AG20443 (cell line): ENCODE data around the gene TPM1.
"Not testable (repeated sequence)": the region's sequence is repeated elsewhere in the genome, so short reads cannot be mapped to it uniquely, and the experiment has no call there.

ENCODE experiments used
- DNase-seq: peaks from one replicate; pipeline ENCODE4 v3.0.0; 2012; ENCODE audit warnings: low spot score, mixed read lengths

Gene TPM1

GRCh38 chr15:63041974-63042876, at the start of gene TPM1:
Gene TPM1, plus strand, starts transcription at chr15:63042747. Its CDS starts 83 bp downstream, at chr15:63042830.
- DNase-seq, result peak; percentile 96

- DNase-seq, result no peak
These were observed 49.5 kb upstream of the TPM1 start for GRCh38 chr15:62993066-62993465.

GRCh38 chr15:62993632-62994031, 48.9 kb upstream of the TPM1 start:
- DNase-seq, result not testable (repeated sequence)

DNA sequence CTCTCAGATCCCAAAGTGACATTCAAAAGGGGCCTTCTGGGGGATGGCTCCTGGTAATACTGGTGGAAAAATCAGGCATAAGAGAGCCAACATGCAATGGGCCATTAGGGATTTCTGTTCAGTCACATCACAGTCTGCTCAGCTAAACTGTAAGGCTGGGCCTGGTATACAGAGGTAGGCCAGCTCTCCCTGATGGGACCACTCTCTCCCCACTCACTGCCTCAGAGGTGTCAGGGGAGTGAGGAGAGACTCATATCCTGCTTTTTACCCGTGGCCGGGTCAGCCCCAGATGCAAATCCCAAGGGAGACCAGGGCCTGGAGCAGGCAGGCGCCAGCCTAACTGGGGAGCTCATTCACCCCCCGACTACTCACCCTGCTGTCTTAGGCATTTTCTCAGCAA, 48.1 kb upstream of the TPM1 start:
- DNase-seq, result no peak

DNA sequence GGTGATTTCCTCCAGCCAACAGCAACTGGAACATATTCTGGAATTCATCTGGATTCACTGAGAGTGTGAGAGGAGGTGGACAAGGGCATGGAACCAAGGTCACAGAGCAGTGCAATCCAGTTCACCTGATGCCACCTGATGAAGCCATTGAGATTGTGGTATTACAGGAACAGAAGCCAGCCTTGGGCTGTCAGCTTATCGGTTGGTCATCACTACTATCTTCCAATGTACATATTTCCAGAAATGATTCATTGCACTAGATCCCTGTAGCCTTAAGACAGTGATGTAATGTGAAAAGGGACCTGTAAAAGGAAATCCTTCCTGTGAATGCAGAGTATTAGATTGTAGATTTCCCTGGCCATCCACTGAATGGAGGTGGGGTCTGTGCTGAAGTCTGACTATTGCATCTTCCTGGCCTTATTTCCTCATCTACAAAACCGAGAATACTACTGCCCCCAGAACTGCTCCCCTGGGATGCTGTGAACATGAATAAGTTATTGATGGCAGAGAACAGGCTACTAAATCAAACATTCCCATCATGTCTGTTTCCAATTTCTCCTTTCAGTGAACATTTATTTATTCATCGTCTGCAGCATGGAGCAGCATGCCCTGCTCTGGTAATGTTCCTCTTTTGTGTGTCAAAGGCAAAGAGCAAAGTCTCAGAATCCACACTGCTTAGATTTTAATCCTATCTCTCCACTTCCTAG, 47.4 kb upstream of the TPM1 start:
- no peak for DNase-seq

- no peak for DNase-seq
These were observed 45.1 kb upstream of the TPM1 start for GRCh38 chr15:62997441-62997840.

DNA sequence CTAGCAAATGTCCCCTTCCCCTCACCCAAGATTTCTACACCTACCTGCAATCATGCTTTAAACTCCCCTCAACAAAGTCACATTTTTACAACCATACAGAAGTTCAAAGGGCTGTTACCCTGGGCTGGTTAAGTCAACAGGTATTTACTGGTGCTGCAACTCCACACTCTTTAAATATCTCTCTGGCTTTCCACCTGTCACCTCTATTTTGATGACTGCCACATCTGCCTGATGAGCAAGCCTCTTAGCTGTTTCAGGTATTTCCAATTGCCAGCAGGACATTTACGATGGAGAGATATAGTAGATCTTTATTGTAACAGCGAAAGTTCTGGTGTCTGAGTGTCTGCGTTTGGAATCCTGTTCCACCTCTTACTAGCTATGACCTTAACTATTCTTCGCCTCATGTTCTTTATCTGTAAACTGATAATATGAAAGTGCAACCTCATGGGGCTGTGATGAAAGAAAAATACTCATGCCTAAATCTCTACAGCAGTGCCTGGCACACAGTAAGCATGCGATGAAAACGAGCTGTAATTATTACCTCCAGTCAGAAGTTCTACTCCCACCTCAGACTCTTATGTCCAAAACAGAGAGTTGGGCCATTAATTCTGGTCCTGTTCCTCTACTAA, 44.2 kb upstream of the TPM1 start:
- no peak for DNase-seq

- DNase-seq, result no peak
These were observed 43.4 kb upstream of the TPM1 start for GRCh38 chr15:62999178-62999577.

DNA sequence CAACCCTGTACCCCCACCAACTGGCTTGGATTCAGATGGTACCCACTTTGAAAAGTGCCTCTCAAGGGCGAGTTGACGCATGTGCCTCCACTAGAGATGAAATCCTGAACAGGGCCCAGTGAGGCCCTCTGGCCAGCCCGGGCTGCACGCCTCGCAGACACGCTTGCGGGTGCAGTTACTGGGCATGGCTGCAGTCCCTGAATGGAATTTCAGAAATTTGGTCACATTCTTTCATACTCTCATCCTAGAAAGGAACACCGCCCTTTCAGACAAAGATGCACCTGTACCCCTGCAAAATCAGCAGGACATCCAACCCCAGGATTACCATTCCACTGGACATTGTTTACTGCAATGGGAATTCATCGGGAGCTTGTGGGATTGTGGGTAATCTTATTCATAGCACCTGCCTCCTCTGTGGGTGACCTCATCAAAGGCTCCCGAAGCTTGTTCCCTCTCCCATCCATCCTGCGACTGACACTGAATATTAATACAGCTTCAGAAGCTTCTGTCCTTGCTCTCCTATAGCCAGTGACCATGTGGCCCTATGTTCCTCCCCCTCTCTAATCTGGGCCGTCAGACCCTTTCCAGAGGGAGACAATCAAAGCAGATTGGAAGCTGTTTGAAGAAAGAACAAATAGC, 42.5 kb upstream of the TPM1 start:
- no peak for DNase-seq

DNA sequence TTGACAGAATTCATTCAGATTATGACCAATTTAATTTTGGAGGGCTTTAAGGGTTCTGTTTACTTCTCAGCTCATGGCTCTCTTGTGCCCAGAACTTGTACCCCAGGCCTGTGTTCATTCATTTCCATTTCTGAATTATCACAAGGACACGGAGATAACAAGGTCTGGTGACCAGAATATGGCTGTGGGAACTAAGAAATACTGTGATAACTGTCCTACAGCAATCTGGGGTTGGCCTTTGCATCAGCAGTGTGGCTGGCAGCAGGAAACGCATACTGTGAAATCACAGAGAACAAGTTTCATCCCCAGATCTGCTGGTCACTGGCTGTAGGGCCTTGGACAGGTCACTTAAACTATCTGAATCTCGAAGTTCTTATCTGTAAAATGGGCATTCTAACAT, 41.8 kb upstream of the TPM1 start:
- DNase-seq, result no peak

- no peak for DNase-seq
These were observed 38.3 kb upstream of the TPM1 start for GRCh38 chr15:63004211-63004610.

DNA sequence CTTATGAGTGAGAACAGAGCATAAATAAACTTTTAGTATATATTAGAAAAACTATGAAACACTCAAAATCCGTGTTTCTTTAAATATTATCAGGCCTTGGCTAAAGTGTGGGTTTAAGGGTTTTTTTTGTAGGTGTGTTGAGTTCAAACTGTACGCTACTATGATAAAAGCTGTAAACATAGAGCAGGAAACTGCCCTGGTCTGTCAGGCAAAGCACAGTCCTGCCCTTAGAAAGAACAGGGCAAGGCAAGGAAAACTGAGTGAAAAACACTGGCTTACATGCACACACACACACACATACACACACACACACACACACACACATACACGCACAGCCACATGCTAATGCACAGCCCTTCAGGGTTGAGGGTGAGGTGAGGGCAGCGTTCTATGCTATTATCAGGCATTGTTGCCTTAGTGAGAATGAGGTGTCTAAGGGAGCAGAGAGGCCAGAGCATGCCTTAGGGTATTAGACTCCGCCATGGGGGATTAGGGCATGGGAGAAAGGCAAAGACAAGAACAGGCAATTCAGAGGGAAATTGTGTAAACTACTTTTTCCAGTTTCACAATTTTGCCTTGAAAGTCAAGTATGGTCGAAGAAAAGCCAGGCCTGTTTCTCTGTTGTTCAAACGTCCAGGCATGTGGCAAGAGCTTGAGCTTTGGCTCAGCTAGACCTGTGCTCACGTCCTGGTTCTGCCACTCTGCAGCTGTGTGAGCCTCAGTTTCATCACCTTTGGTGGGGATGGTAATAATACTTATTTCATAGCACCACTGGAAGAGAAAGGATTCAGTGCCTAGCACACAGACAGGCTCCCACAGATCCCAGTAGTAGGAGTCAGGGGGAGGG, 36.3 kb upstream of the TPM1 start:
- DNase-seq, result no peak

- DNase-seq, result no peak
These were observed 34.1 kb upstream of the TPM1 start for GRCh38 chr15:63008333-63009049.

DNA sequence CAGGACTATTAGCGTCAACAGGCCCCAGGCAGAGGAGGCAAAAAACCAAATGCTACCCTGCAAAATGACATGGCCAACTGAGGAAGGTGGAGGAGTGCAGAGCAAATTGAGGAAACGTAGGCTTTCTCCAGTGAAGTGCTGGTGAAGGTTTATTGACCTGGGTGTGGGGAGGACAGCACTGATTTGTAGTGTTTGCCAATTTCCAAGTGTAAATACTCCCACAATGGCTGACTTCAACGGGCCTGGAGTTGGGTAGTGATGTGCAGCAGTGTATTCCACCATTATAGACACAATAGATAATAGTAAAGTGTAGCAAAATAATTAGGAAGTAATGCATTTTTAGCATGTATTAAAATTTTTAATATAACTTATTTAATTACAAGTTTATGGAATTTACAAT, 32.2 kb upstream of the TPM1 start:
- no peak for DNase-seq

DNA sequence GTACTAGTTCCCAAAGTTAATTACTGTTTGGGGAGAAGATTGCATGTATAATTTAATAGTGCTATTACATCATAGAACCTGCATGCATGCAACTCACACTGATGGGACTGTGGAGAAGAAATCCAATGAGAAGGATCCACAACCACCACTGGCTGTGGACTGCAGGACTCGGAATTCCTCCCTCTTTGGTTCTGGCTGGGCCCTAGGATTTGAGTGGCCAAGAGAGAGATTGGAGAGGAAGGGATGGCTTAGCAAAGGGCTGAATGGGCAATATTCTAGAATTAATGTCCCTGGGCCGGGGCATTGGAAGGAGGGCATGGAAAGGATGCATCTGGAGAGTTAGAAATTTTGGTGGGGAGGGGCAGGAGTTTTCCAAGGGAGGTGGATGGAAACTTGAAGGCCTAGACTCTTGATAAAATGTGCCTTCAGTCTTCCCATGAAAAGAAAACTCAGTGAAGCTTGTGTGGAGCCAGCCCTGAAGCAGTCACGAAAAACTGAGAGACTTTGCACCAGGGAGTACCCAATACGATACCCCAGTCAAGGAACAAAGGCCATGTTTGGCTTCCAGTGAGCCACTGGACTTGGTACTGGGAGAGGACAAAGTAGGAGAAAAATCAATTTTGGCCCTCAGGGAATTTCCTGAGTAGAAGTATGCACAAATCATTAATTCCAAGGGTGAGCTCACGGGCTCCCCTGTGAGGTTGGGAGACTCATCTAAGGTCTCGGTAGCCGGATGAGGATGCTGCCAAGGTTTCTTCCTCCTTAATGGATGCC, 31.4 kb upstream of the TPM1 start:
- no peak for DNase-seq

GRCh38 chr15:63012444-63012843, 30.1 kb upstream of the TPM1 start:
- no peak for DNase-seq

DNA sequence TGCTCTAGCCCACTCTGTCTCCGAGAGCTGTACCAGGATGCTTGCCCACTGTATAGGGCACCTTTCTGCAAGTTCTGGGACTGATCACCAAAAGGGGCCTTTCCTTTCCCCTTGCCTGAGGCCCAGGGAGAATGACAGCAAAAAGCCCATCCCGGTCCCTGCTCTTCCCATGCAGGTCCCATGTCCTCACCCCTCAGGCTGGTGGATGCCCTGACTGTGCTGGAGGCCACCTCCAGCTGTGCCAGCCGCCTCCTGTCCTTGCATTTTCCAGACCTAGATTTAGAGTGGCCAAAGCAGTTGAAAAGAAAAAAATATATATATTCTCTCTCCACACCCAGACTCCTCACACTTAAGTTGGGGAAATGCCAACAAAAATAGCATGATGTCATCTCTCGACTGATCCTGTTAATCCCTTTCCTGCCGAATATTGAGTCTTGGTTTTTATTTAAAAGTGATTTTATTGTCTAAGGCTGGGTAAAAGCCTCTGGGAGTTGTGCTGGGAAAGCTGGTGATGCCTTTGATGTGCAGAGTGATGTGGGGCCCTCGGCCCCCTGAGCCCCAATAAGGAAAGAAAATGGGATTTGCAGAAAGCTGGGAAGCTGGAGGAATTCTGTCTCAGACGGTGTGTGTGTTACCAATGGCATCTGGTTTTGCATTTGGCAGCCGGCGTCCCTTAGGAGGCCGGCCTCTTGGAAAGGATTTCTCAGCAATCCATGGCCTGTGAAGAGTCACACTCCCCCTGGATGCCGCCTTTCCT, 29.3 kb upstream of the TPM1 start:
- DNase-seq, result peak; percentile 80

- DNase-seq, result no peak
These were observed 28.0 kb upstream of the TPM1 start for GRCh38 chr15:63014578-63014977.

- DNase-seq, result peak; percentile 85
These were observed 26.9 kb upstream of the TPM1 start for GRCh38 chr15:63015618-63016017.
